ENCODE measurements around the gene SLC10A2. TPM values are rescaled to one million over a fixed set of nuclear protein-coding genes. Genes with fewer than 3 reads are reported as not detected.

Gene SLC10A2
- not detected in 5 replicates for total RNA-seq (2022; extraction: Qiagen RNA extraction; ENCODE audit: low read depth)

GRCh38 chr13:103066079-103066780 lies at the start of gene SLC10A2:
SLC10A2 (minus strand) TSS chr13:103066417; CDS start chr13:103066249, 168 bp downstream.

Other genes starting within 250 kb of the SLC10A2 start
- 14.7 to 24.0 TPM (median 17.3 TPM) in 5 replicates for gene ERCC5, start 220.4 kb downstream of the SLC10A2 start, total RNA-seq (2022; extraction: Qiagen RNA extraction; ENCODE audit: low read depth)

Data from A549 treated with CpdA at 1 μM for 4 hours (cell line).